ENCODE measurements around the gene MKKS. TPM values are rescaled to one million over a fixed set of nuclear protein-coding genes. Genes with fewer than 3 reads are reported as not detected.

Gene MKKS
- total and polyA plus RNA-seq, 2 of the 13 experiments (the other 11 are each of a cell fraction or from before 2014, with no cell fraction given), result 26.7 to 34.5 TPM

GRCh38 chr20:10433623-10434466, at the start of gene MKKS (continued):
- TF ChIP-seq IRF9 (CRISPR knock-in tag; IDR thresholded peaks at IDR 0.05; ENCODE audit: borderline replicate concordance), result peak; percentile 60
- no peak for TF ChIP-seq BCLAF1 (IDR thresholded peaks at IDR 0.05)
- peak; percentile 88 for TF ChIP-seq ZNF317 (CRISPR knock-in tag; IDR thresholded peaks at IDR 0.05)
- TF ChIP-seq THAP11 (CRISPR knock-in tag; IDR thresholded peaks at IDR 0.05), result peak; percentile 90
- TF ChIP-seq ZSCAN31 (CRISPR knock-in tag; IDR thresholded peaks at IDR 0.05; ENCODE audit: low read depth), result peak; percentile 98
- TF ChIP-seq ZNF770 (CRISPR knock-in tag; IDR thresholded peaks at IDR 0.05), result 0 out of 2 replicates have a peak, but pooled peaks have one; percentile 45
- peak; percentile 79 for TF ChIP-seq ZNF768 (CRISPR knock-in tag; IDR thresholded peaks at IDR 0.05)
- TF ChIP-seq ARID4A (CRISPR knock-in tag; IDR thresholded peaks at IDR 0.05; ENCODE audit: borderline replicate concordance), result peak; percentile 89
- peak; percentile 95 for TF ChIP-seq DBP (CRISPR knock-in tag; IDR thresholded peaks at IDR 0.05; ENCODE audit: not compliant biosample characterization)
- peak; percentile 44; the same call in 1 of the 2 replicates for TF ChIP-seq CBX5 (CRISPR knock-in tag; IDR thresholded peaks at IDR 0.05; ENCODE audit: borderline replicate concordance)
- TF ChIP-seq FOXC1 (CRISPR knock-in tag; IDR thresholded peaks at IDR 0.05; ENCODE audit: borderline replicate concordance), result peak; percentile 94
- TF ChIP-seq EEA1 (CRISPR knock-in tag; IDR thresholded peaks at IDR 0.05; ENCODE audit: borderline replicate concordance), result no peak; the same call in none of the 2 replicates
- 0 out of 2 replicates have a peak, but pooled peaks have one; percentile 41 for TF ChIP-seq ZNF34 (CRISPR knock-in tag; IDR thresholded peaks at IDR 0.05; ENCODE audit: borderline replicate concordance)
- TF ChIP-seq ZNF367 (CRISPR knock-in tag; IDR thresholded peaks at IDR 0.05; ENCODE audit: borderline replicate concordance), result peak; percentile 78
- peak; percentile 48 for TF ChIP-seq TAF15 (IDR thresholded peaks at IDR 0.05; ENCODE audit: low read depth, low read length, poor library complexity, severe bottlenecking)

Measured in HepG2 (cell line).